K562 (cell line): ENCODE results near the gene TIMM17A. TPM values are rescaled to one million over a fixed set of nuclear protein-coding genes. Genes with fewer than 3 reads are reported as not detected.

ENCODE experiments used
- ATF7 ChIP-seq: fragments of 450-650 bp; IDR thresholded peaks from 2 replicates; pipeline ENCODE4 v1.7.1; 2014; ENCODE audit warnings: mild to moderate bottlenecking, moderate library complexity
- BDP1 ChIP-seq: IDR thresholded peaks from 3 replicates; pipeline ENCODE4 v1.6.1; 2011; ENCODE audit not compliant: insufficient read length, insufficient read depth
- BRD4 ChIP-seq: fragments of 200-600 bp; sonication (generic); IDR thresholded peaks from 2 replicates; pipeline ENCODE4 v1.6.1; 2017; ENCODE audit warnings: inconsistent platforms
- CBX3 ChIP-seq, 2 experiments: IDR thresholded peaks; 1 replicate in 1 of 2; 2 replicates in 1 of 2; pipeline ENCODE4 v1.6.1; 2012; ENCODE audit warnings: inconsistent platforms in 2 of 2, low read length in 2 of 2, borderline replicate concordance in 1 of 2, control low read depth in 1 of 2
- DDX20 ChIP-seq: fragments of 450-650 bp; IDR thresholded peaks from 2 replicates; pipeline ENCODE4 v1.6.1; 2016; ENCODE audit warnings: missing genetic modification characterization, low read depth, mild to moderate bottlenecking, missing compliant biosample characterization, moderate library complexity
- HDAC2 ChIP-seq: fragments of 450-650 bp; IDR thresholded peaks from 2 replicates; pipeline ENCODE4 v1.6.1; 2016; ENCODE audit warnings: mild to moderate bottlenecking
- HLTF ChIP-seq: fragments of 450-650 bp; IDR thresholded peaks from 2 replicates; pipeline ENCODE4 v1.6.1; 2016
- HMBOX1 ChIP-seq: sonication (generic); IDR thresholded peaks from 2 replicates; pipeline ENCODE4 v1.6.1; 2016
- KLF13 ChIP-seq: fragments of 450-650 bp; IDR thresholded peaks from 2 replicates; pipeline ENCODE4 v1.6.1; 2016; ENCODE audit warnings: missing genetic modification characterization, low read depth, mild to moderate bottlenecking, missing compliant biosample characterization, moderate library complexity, borderline replicate concordance
- MAX ChIP-seq: sonication (generic); formaldehyde crosslinking; IDR thresholded peaks from 2 replicates; pipeline ENCODE4 v1.9.0; 2022; ENCODE audit warnings: mild to moderate bottlenecking, missing genetic modification reagents
- MTA1 ChIP-seq: fragments of 450-650 bp; IDR thresholded peaks from 2 replicates; pipeline ENCODE4 v1.6.1; 2017; ENCODE audit warnings: borderline replicate concordance
- NFE2L1 ChIP-seq: fragments of 450-650 bp; IDR thresholded peaks from 2 replicates; pipeline ENCODE4 v1.6.1; 2016; ENCODE audit warnings: missing genetic modification characterization, low read depth, mild to moderate bottlenecking, missing compliant biosample characterization, moderate library complexity, borderline replicate concordance
- NFYB ChIP-seq: IDR thresholded peaks from 2 replicates; pipeline ENCODE4 v1.6.1; 2011; ENCODE audit warnings: mild to moderate bottlenecking, moderate library complexity; ENCODE audit not compliant: insufficient read length; ENCODE audit errors: extremely low read depth
- NR2C2 ChIP-seq, 2 experiments: fragments of 200-800 bp in 1 of 2; sonication (Bioruptor generic) in 1 of 2; sonication (generic) in 1 of 2; formaldehyde crosslinking in 1 of 2; IDR thresholded peaks; 2 replicates each; pipeline versions ENCODE4 v1.6.1 to v1.8.0; 2016 to 2022; ENCODE audit warnings: mild to moderate bottlenecking in 1 of 2, missing compliant biosample characterization in 1 of 2, missing genetic modification characterization in 1 of 2, missing genetic modification reagents in 1 of 2
- OTX1 ChIP-seq: fragments of 450-650 bp; formaldehyde crosslinking; IDR thresholded peaks from 2 replicates; pipeline ENCODE4 v1.4.0; 2022; ENCODE audit warnings: mild to moderate bottlenecking
- PHF8 ChIP-seq: fragments of 200-600 bp; sonication (generic); IDR thresholded peaks from 2 replicates; pipeline ENCODE4 v1.6.1; 2012; ENCODE audit warnings: mixed run types, mild to moderate bottlenecking, inconsistent platforms, low read length, moderate library complexity, borderline replicate concordance
- POLR2B ChIP-seq: fragments of 450-650 bp; IDR thresholded peaks from 2 replicates; pipeline ENCODE4 v1.6.1; 2018; ENCODE audit warnings: low read depth; ENCODE audit not compliant: partially characterized antibody
- RFX5 ChIP-seq: IDR thresholded peaks from 2 replicates; pipeline ENCODE4 v1.6.1; 2011; ENCODE audit warnings: low read depth, mild to moderate bottlenecking, improper control_type of control experiment, low read length
- TCF7 ChIP-seq: sonication (generic); IDR thresholded peaks from 2 replicates; pipeline ENCODE4 v1.6.1; 2016; ENCODE audit warnings: antibody characterized with exemption, borderline replicate concordance
- ZBTB34 ChIP-seq: fragments of 250-450 bp; sonication (Bioruptor Pico); IDR thresholded peaks from 2 replicates; pipeline ENCODE4 v1.8.0; 2021; ENCODE audit warnings: mild to moderate bottlenecking, moderate library complexity
- ZFX ChIP-seq: sonication (generic); formaldehyde crosslinking; IDR thresholded peaks from 2 replicates; pipeline ENCODE4 v1.8.0; 2022; ENCODE audit warnings: mild to moderate bottlenecking, missing genetic modification reagents, moderate library complexity
- ZNF23 ChIP-seq: fragments of 250-450 bp; sonication (Bioruptor Pico); IDR thresholded peaks from 2 replicates; pipeline ENCODE4 v1.4.0; 2020; ENCODE audit warnings: mild to moderate bottlenecking
- ZNF239 ChIP-seq: fragments of 250-450 bp; sonication (Bioruptor Pico); IDR thresholded peaks from 2 replicates; pipeline ENCODE4 v1.4.0; 2020; ENCODE audit warnings: mild to moderate bottlenecking
- ZNF253 ChIP-seq: fragments of 250-450 bp; sonication (Bioruptor Pico); conservative IDR thresholded peaks from 2 replicates; pipeline ENCODE4 v1.6.1; 2021; ENCODE audit warnings: mild to moderate bottlenecking
- ZNF324 ChIP-seq: fragments of 250-450 bp; sonication (Bioruptor Pico); IDR thresholded peaks from 2 replicates; pipeline ENCODE4 v1.4.0; 2020; ENCODE audit warnings: mild to moderate bottlenecking
- ZNF644 ChIP-seq: fragments of 200-800 bp; sonication (Bioruptor generic); IDR thresholded peaks from 2 replicates; pipeline ENCODE4 v1.6.1; 2016; ENCODE audit warnings: low read depth, missing genetic modification characterization, missing compliant biosample characterization
- ZNF717 ChIP-seq: fragments of 250-450 bp; sonication (Bioruptor Pico); IDR thresholded peaks from 2 replicates; pipeline ENCODE4 v1.5.0; 2021
- ZNF75A ChIP-seq: fragments of 450-650 bp; formaldehyde crosslinking; IDR thresholded peaks from 2 replicates; pipeline ENCODE4 v1.4.0; 2020; ENCODE audit warnings: mild to moderate bottlenecking
- polyA plus RNA-seq, 8 experiments: library from polyadenylated mRNA; depleted of rRNA in 4 of 8; stranded (reverse) in 5 of 8; unstranded in 3 of 8; fragments of >200 nt; fragmentation: Nextera tagmentation in 2 of 8; fragmentation: Illumina TruSeq in 1 of 8; extraction: Ambion mirVana in 2 of 8; extraction: Trizol in 1 of 8; gene quantifications; 2 replicates each; pipeline versions ENCODE4 v1.2.1 to v1.2.3, GENCODE V29; 2011 to 2014; ENCODE audit warnings: inconsistent platforms in 1 of 8, missing spikeins in 1 of 8
- total RNA-seq, 7 experiments: library from RNA; depleted of rRNA in 6 of 7; stranded (reverse); fragments of >200 nt in 6 of 7; fragmentation: Illumina TruSeq in 2 of 7; extraction: Trizol in 2 of 7; gene quantifications; 2 replicates each; pipeline versions ENCODE4 v1.2.1 to v1.2.3, GENCODE V29; 2011 to 2021; ENCODE audit warnings: low replicate concordance in 1 of 7

Gene TIMM17A
- total and polyA plus RNA-seq, 9 of the 15 experiments (the other 6 are each of a cell fraction or from before 2014, with no cell fraction given) = 116 to 744 (median 180) TPM

GRCh38 chr1:201941420-201942128 is 13.7 kb upstream of the TIMM17A start (continued):
- TF ChIP-seq NR2C2 (CRISPR knock-in tag; IDR thresholded peaks at IDR 0.05) = no peak
- peak; percentile 71 for TF ChIP-seq NR2C2 (tag; IDR thresholded peaks at IDR 0.05)
- TF ChIP-seq OTX1 (CRISPR knock-in tag) = no peak
- no peak; the same call in 1 of the 2 replicates for TF ChIP-seq ZBTB34 (CRISPR knock-in tag)
- TF ChIP-seq HLTF = no peak
- no peak for TF ChIP-seq ZNF253 (CRISPR knock-in tag)
- TF ChIP-seq ZNF75A = no peak
- TF ChIP-seq ZNF239 (CRISPR knock-in tag) = no peak
- peak; percentile 26 for TF ChIP-seq POLR2B
- TF ChIP-seq MTA1 = peak; percentile 33; the same call in 1 of the 2 replicates
- TF ChIP-seq HMBOX1 = peak; percentile 81
- no peak for TF ChIP-seq NFE2L1 (tag)
- TF ChIP-seq CBX3 (IDR thresholded peaks at IDR 0.05; ENCODE audit: borderline replicate concordance in 1 of 2, low read length in 2 of 2) = peak in 1 of 2 experiments; percentile 61; a peak in 1 of 3 replicates
- TF ChIP-seq ZNF717 (CRISPR knock-in tag) = no peak
- TF ChIP-seq ZFX (CRISPR knock-in tag) = peak; percentile 94
- TF ChIP-seq RFX5 = no peak
- TF ChIP-seq ZNF644 (tag) = peak; percentile 79
- TF ChIP-seq KLF13 (tag) = peak; percentile 75
- no peak for TF ChIP-seq DDX20 (tag)
- TF ChIP-seq PHF8 = peak; percentile 32; the same call in 1 of the 2 replicates
- no peak for TF ChIP-seq BDP1
- no peak for TF ChIP-seq TCF7
- TF ChIP-seq NFYB = no peak
- 0 out of 2 replicates have a peak, but pooled peaks have one; percentile 12 for TF ChIP-seq HDAC2
- TF ChIP-seq ZNF324 (CRISPR knock-in tag) = no peak
- TF ChIP-seq ATF7 = peak; percentile 36; the same call in 1 of the 2 replicates
- no peak; the same call in 1 of the 2 replicates for TF ChIP-seq MAX (CRISPR knock-in tag)
- TF ChIP-seq BRD4 = peak; percentile 76; the same call in 1 of the 2 replicates
- TF ChIP-seq ZNF23 = no peak
